Immature natural killer cell (primary cell): Measurements from ENCODE around the gene IFIT3. TPM values are rescaled to one million over a fixed set of nuclear protein-coding genes. Genes with fewer than 3 reads are reported as not detected.
"Not testable (repeated sequence)": the region's sequence is repeated elsewhere in the genome, so short reads cannot be mapped to it uniquely, and the experiment has no call there.

Experiments used
- DNase-seq, 3 donors: peaks; one replicate each; pipeline ENCODE4 v3.0.0; 2022; ENCODE audit warnings: mixed read lengths in 1 of 3
- H3K27ac Mint-ChIP-seq, 6 donors: one replicate each; pipeline ENCODE4 v1.8.0; 2020; ENCODE audit warnings: mixed read lengths in 6 of 6, mild to moderate bottlenecking in 5 of 6, inconsistent platforms in 4 of 6, moderate library complexity in 3 of 6
- H3K27me3 Mint-ChIP-seq, 3 donors: one replicate each; pipeline ENCODE4 v1.8.0; 2020 to 2021; ENCODE audit warnings: low read depth in 3 of 3, mild to moderate bottlenecking in 3 of 3, mixed read lengths in 3 of 3, moderate library complexity in 3 of 3, inconsistent platforms in 1 of 3
- H3K36me3 Mint-ChIP-seq, 3 donors: one replicate each; pipeline ENCODE4 v1.8.0; 2020; ENCODE audit warnings: mixed read lengths in 3 of 3, inconsistent platforms in 2 of 3, mild to moderate bottlenecking in 2 of 3
- H3K4me1 Mint-ChIP-seq, 2 donors: one replicate each; pipeline ENCODE4 v1.8.0; 2020; ENCODE audit warnings: inconsistent platforms in 2 of 2, mild to moderate bottlenecking in 2 of 2, mixed read lengths in 2 of 2, moderate library complexity in 1 of 2
- H3K4me3 Mint-ChIP-seq, 5 donors: one replicate each; pipeline ENCODE4 v1.8.0; 2020; ENCODE audit warnings: mild to moderate bottlenecking in 5 of 5, mixed read lengths in 5 of 5, inconsistent platforms in 3 of 5, moderate library complexity in 3 of 5
- H3K9me3 Mint-ChIP-seq, 6 donors: one replicate each; pipeline ENCODE4 v1.8.0; 2020; ENCODE audit warnings: mild to moderate bottlenecking in 6 of 6, mixed read lengths in 6 of 6, inconsistent platforms in 4 of 6, moderate library complexity in 3 of 6
- polyA plus RNA-seq, 3 donors: library from polyadenylated mRNA; unstranded; fragments of 300-500 nt; fragmentation: Illumina TruSeq; gene quantifications; one replicate each; pipeline ENCODE4 v1.2.3, GENCODE V29; 2021

Gene IFIT3
- polyA plus RNA-seq, 3 donors from 2014 or later, result 8.2 to 23.8 (median 12.5) TPM

DNA sequence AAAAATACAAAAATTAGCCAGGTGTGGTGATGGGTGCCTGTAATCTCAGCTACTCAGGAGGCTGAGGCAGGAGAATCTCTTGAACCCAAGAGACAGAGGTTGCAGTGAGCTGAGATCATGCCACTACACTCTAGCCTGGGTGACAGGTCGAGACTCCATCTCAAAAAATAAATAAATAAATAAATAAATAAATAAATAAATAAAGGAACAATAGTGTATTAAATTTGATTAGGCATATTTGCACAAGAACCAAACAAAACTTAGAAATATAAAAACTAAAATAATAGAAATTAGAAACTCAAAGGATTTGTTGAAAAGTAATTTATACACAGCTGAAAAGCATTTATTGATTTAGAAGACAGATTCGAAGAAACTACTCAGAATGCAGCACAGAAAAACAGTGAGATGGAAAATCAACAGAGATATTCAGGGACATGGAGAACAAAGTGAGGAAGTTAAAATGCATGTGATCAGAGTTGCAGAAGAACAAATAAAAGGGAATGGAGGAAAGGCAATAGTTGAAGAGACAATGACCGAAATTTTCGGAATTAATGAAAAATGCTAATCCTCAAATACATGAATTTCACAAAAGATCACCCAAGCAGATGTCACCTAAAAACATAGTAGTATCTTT is 17.7 kb downstream of the IFIT3 start:
- H3K9me3 Mint-ChIP-seq, result no peaks in the 10 kb centered on the region
- no peaks in the 10 kb centered on the region for H3K4me1 Mint-ChIP-seq
- peaks cover 7 to 13% (median 8%) of the 10 kb centered on the region in 3 donors for H3K27me3 Mint-ChIP-seq
- no peak for DNase-seq
- H3K27ac Mint-ChIP-seq, result no peak overlapping the region
- peaks cover 6 to 29% (median 20%) of the 10 kb centered on the region in 3 donors for H3K36me3 Mint-ChIP-seq
- no peak overlapping the region for H3K4me3 Mint-ChIP-seq

DNA sequence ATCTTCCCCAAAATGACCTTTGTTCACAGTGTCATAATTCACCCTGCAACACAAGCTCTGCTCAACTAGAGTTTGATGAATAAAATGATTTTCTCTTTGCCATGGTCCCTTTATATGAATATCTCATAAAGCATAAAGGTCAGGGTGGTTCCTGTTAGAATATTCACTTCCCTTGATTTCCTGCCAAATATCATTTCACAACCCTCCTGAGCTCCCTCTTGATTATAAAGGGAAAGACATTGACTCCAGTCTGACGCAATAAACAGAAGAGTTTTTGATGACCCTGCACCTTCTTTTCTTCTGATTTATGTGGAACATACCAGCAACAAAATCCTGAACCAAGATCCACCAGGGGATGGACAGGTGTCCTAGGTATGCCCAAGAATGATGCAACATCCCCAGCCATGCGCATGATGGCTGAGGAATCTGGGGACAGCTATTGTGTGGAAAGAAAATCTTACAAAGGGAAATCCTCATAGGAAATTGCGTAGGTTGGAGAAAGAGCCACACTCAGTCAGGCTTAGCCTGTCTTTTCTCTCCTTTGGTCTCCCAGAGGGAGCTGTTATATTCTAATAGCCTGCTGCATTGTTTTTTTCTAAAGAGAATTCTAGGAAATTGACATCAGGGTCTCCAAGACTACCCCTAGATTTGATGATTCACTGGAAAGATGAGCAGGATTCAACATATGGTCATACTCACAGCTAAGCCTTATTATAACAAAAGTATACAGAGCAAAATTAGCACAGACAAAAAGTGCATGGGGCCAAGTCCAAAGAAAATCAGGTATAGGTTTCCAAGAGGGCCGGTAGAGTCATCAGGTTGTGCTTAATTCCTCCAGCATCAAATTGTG is 18.8 kb downstream of the IFIT3 start:
- DNase-seq, result no peak
- Mint-ChIP-seq H3K4me3 (no peak overlapping the region), H3K4me1 (no peaks in the 10 kb centered on the region), H3K27me3 (peaks cover 6 to 17% (median 7%) of the 10 kb centered on the region in 3 donors), H3K36me3 (peaks cover 0 to 20% (median 14%) of the 10 kb centered on the region in 3 donors), H3K9me3 (no peaks in the 10 kb centered on the region), H3K27ac (no peak overlapping the region)

DNA sequence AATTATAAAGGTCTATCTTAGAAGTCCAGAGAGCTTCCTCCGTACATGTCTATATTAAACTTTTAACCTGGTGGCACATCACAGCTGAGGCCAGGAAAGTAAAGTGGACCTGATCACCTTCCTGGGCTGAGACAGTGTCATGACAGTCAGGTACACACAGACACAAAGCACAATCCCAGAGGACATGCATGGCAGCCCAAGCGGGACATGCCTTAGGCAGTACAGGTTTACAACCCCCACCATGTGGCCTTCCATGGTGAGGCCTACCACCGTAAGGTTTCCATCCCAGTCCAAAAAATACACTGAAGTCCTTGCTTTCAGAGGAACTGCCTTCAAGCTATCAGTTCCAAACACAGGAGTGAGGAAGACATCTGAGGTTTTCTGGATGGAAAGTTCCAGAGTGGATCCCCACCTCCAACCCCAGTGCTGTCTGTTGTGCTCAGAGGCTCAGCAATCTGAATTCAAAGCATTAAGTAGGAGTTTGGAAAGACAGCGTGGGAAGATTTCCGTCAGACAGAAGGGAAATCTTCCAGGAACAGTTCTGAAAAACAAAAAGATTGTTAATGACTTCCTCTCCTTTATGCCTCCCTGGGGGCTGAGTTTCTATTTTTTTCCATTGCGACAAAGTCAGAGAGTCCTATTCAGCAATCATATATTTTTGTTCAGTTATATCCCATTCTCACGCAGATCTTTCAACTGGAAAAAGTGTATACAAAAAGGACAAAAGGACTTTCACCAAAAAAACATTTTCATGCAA is 20.1 kb downstream of the IFIT3 start:
- H3K9me3 Mint-ChIP-seq, result no peaks in the 10 kb centered on the region
- H3K36me3 Mint-ChIP-seq, result peaks cover 0 to 8% (median 5%) of the 10 kb centered on the region in 3 donors
- DNase-seq, result no peak
- no peaks in the 10 kb centered on the region for H3K4me1 Mint-ChIP-seq
- peaks cover 6 to 17% (median 7%) of the 10 kb centered on the region in 3 donors for H3K27me3 Mint-ChIP-seq
- no peak overlapping the region for H3K4me3 Mint-ChIP-seq
- no peak overlapping the region for H3K27ac Mint-ChIP-seq

DNA sequence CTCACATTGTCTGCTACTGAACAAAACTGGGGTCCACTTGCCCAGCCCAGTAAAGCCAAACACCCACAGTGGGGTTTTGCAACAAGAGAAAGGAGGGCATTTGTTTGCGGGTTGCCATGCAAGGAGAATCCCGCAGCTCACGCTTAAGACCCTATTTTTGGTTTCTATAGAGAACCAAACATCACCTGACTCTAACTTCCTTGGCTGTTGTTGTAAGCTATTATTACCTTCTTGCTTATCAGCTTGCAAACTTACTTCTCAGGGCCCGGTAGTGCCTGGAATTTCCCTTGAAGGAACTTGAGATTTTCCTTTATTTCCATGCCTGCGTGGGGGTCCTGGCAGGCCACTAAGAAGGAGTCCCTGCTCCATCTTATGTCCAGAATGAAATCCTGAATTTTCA is 20.7 kb downstream of the IFIT3 start:
- no peak overlapping the region for H3K27ac Mint-ChIP-seq
- no peak overlapping the region for H3K4me3 Mint-ChIP-seq
- H3K27me3 Mint-ChIP-seq, result peaks cover 8 to 17% (median 10%) of the 10 kb centered on the region in 3 donors
- H3K9me3 Mint-ChIP-seq, result no peaks in the 10 kb centered on the region
- H3K36me3 Mint-ChIP-seq, result peaks cover 0 to 7% (median 0%) of the 10 kb centered on the region in 3 donors
- no peaks in the 10 kb centered on the region for H3K4me1 Mint-ChIP-seq
- no peak for DNase-seq

DNA sequence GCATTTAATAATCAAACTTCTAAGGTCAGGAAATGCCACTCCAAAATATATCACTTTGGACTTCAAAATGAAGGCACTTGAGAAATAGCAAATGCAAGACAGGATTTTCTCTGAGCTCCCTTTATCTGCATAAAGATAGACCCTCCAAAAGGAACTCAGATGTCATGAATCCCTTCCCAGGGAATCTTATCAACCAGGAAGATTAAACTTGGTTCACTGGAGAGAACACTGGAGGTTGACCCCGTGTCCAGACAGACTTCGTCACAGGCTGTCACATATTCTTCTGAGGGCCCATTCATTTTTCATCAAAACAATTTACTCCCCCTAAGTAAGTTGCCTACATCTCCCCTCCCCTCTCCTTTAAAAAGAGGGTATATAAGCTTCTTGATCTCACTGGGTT is 21.2 kb downstream of the IFIT3 start:
- no peak for DNase-seq
- Mint-ChIP-seq H3K9me3 (no peaks in the 10 kb centered on the region), H3K27me3 (peaks cover 10 to 17% (median 10%) of the 10 kb centered on the region in 3 donors), H3K36me3 (peaks cover 0 to 7% (median 0%) of the 10 kb centered on the region in 3 donors), H3K4me1 (no peaks in the 10 kb centered on the region), H3K4me3 (no peak overlapping the region), H3K27ac (no peak overlapping the region)

DNA sequence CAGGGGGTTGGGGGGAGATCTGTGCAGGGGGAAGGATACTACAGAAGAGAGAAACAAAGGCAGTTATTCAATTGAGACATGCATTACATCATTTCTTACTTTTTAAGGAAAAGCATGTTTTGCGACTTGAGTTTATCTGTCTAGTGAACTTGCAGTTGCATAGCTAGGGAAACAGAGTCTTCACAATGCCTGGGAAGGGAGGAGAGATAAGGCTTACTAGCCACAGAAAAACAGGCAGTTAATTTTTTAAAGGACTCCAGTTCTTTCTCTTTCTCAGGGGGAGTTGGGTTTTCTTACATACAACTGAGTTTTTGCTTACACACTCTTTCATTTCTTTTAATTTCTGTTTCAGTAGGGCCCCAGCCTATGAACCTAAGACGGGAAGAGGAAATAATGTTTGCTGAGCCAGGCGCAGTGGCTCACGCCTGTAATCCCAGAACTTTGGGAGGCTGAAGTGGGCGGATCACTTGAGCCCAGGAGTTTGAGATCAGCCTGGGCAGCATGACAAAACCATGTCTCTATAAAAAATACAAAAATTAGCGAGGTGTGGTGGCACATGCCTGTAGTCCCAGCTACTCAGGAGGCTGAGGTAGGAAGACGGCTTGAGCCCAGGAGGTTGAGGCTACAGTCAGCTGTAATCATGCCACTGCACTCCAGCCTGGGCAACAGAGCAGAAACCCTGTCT is 23.0 kb downstream of the IFIT3 start:
- H3K27ac Mint-ChIP-seq, H3K36me3 Mint-ChIP-seq, H3K4me1 Mint-ChIP-seq, H3K4me3 Mint-ChIP-seq, DNase-seq, H3K9me3 Mint-ChIP-seq: not testable (repeated sequence)
- H3K27me3 Mint-ChIP-seq, result peaks cover 5 to 16% (median 6%) of the 10 kb centered on the region in 3 donors

DNA sequence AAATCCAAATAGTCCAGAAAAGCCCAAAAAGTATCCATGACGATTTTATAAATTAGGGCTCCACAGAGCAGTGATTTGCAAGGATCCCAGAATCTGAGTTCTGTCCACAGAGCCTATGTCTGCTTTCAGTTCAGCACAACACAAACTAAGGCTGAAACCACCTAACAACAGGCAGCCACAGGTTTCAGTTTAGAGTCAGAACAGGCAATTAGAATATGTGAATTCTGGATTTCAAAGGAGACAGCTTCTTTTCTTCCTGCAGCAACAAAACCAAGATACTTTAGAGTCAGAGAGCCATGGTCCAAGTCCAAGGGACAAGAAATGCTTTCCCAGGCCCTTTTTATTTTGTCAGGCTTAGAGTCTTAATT is 23.6 kb downstream of the IFIT3 start:
- H3K27ac Mint-ChIP-seq, result no peak overlapping the region

DNA sequence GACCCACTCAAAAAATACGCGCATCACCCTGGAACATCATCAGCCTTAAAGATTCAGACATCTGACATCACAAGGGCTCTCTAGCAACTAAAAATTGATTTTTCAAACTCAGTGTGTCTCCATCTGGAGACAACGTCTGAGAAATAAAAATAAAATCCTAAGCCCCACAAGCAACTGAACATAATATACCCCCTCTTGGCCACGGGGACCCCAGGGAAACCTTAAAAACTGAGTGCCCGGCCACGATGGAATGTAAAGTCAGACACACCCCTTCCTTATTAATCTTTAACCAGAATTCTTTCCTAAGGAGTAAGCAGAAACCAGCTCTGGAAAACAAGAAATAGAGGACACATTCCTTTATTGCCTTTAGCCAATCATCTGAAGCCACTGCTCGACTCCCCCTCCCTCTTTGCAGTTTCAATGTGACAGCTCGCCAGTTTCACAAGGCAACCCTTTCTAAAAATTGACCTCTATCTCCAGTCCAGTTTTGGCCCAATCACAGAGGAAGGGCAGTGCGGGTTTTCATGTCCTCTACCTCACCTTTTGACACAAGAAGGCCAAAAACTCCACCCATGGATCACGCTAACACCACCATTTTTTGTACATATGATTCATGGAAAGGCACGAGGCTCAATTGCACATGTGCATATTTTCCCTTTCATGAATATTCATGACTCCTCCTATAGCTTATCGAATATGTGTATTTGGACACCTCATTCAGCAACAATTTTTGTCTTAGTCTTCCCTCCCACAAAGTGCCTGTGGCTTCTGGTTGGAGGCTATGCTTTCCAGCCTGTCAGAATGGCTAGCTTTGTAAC is 24.2 kb downstream of the IFIT3 start:
- Mint-ChIP-seq H3K27me3 (peaks cover 3 to 13% (median 5%) of the 10 kb centered on the region in 3 donors), H3K4me1 (no peaks in the 10 kb centered on the region), H3K36me3 (peaks cover 0 to 6% (median 0%) of the 10 kb centered on the region in 3 donors), H3K9me3 (no peaks in the 10 kb centered on the region), H3K4me3 (no peak overlapping the region), H3K27ac (no peak overlapping the region)
- no peak for DNase-seq

More for the DNA sequence above, 23.6 kb downstream of the IFIT3 start:
- Mint-ChIP-seq H3K9me3 (no peaks in the 10 kb centered on the region), H3K27me3 (peaks cover 5 to 14% (median 6%) of the 10 kb centered on the region in 3 donors), H3K4me1 (no peaks in the 10 kb centered on the region), H3K4me3 (no peak overlapping the region), H3K36me3 (peaks cover 0 to 6% (median 0%) of the 10 kb centered on the region in 3 donors)
- no peak for DNase-seq

DNA sequence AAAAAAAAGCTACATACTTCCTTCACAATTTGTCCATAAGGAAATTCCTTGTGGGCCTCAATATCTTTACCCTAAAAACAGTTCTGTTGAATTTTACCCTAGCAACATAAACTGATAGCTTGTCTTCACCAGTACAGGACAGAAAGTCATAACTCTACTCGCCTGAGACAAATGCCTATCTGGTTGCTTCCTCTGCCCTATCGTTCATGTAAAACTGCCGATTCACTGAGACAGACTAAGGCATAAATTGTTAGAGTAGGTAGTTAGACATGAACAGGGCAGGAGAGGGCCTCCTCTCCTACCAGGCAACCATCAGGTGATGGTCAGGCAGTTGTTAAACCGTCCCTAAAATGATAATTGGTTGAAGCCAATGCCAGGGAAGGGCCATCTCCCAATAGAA is 25.0 kb downstream of the IFIT3 start:
- Mint-ChIP-seq H3K4me1 (no peaks in the 10 kb centered on the region), H3K36me3 (peaks cover 0 to 6% (median 0%) of the 10 kb centered on the region in 3 donors), H3K9me3 (no peaks in the 10 kb centered on the region), H3K4me3 (no peak overlapping the region), H3K27ac (no peak overlapping the region), H3K27me3 (peaks cover 3 to 13% (median 5%) of the 10 kb centered on the region in 3 donors)
- no peak for DNase-seq

DNA sequence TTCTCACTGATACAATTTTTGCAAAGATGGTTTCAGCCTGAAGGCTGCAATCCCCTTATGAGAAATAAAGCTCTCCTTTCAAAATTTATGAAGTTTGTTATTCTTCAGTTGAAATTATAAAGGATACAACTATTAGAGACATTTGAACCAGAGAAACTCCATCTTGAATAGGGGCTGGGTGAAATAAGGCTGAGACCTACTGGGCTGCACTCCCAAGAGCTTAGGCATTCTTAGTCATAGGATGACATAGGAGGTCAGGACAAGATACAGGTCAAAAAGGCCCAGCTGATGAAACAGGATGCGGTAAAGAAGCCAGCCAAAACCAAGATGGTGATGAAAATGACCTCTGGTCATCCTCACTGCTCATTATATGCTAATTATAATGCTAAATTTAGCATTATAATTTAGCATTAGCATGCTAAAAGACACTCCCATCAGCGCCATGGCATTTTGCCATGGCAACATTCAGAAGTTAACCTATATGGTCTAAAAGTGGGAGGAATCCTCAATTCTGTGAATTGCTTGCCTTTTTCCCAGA is 27.7 kb downstream of the IFIT3 start:
- Mint-ChIP-seq H3K9me3 (no peaks in the 10 kb centered on the region), H3K4me1 (no peaks in the 10 kb centered on the region), H3K36me3 (peaks cover 0 to 6% (median 0%) of the 10 kb centered on the region in 3 donors), H3K4me3 (no peak overlapping the region), H3K27me3 (peaks cover 3 to 10% (median 7%) of the 10 kb centered on the region in 3 donors), H3K27ac (no peak overlapping the region)
- no peak for DNase-seq

DNA sequence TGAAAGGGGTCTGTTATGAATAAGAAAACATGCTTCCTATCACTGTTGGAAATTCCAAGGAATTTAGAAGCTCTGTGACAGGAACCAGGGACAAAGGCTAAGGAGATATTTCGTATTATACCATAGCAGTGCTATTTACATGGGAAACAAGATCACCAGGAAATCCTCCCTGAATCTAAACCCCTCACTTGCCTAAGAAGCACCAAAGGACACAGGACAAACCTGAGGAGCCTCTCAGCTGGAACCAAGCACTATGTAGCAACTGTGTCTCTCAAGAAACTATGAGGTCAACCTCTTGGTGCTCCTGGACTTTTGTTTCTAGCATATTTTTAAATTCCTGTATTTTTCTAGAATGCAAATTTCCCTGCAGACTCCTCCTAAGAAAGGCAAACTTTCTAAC is 29.3 kb downstream of the IFIT3 start:
- H3K9me3 Mint-ChIP-seq, result no peaks in the 10 kb centered on the region
- peaks cover 0 to 6% (median 6%) of the 10 kb centered on the region in 3 donors for H3K36me3 Mint-ChIP-seq
- no peak overlapping the region for H3K27ac Mint-ChIP-seq
- no peak overlapping the region for H3K4me3 Mint-ChIP-seq
- peaks cover 3 to 7% (median 6%) of the 10 kb centered on the region in 3 donors for H3K27me3 Mint-ChIP-seq
- no peak for DNase-seq
- no peaks in the 10 kb centered on the region for H3K4me1 Mint-ChIP-seq

DNA sequence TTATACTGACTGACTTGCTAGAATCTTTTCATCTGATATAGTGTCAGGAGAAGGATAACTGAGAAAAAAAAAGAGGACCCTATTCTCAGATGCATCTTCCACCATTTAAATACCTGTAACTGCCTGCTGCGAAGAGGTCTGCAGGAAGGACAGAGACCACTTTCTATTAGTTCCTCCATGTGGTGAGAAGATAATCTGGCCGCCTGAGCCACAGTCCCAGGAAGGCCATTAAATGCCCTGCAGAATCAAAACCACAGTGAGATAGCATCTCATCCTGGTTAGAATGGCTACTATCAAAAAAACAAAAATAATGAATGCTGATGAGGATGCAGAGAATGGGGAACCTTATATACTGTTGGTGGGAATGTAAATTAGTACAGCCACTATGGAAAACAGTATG is 30.2 kb downstream of the IFIT3 start:
- H3K36me3 Mint-ChIP-seq, result peaks cover 0 to 6% (median 6%) of the 10 kb centered on the region in 3 donors
- H3K27ac Mint-ChIP-seq, result no peak overlapping the region
- H3K4me1 Mint-ChIP-seq, result no peaks in the 10 kb centered on the region
- no peak overlapping the region for H3K4me3 Mint-ChIP-seq
- peaks cover 3 to 9% (median 6%) of the 10 kb centered on the region in 3 donors for H3K27me3 Mint-ChIP-seq
- H3K9me3 Mint-ChIP-seq, result no peaks in the 10 kb centered on the region
- no peak for DNase-seq
